Stimulated activated CD8-positive, alpha-beta memory T cell treated with anti-CD3 and anti-CD28 coated beads, Interleukin-2, amount 100 ng/mL, for 1 hour (primary cell): Measurements from ENCODE around the gene OR6B2.

Source experiments
- DNase-seq, 2 donors: peaks; one replicate each; pipeline ENCODE4 v3.0.0-alpha.2; 2020; ENCODE audit warnings: low read depth in 2 of 2

Gene OR6B2

DNA sequence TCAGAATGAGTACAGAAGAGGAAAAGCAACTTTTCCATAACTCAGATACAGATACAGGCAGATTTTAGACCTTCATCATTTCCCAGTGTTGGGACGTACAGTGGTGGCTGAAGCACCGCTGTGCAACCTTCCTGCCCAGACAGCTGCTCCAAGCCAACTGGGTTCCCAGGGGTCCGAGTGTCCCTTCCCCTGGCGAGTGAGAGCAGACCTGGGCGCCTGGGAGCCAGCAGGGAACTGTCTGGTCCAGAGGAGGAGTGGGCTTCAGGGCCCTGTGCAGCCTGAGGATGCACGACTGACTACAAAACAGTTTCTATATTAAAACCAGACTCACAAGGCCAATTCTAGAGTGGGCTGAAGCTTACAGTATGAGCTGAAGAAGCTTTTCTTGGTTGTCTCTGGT, 11.1 kb upstream of the OR6B2 start:
- DNase-seq, result no peak

DNA sequence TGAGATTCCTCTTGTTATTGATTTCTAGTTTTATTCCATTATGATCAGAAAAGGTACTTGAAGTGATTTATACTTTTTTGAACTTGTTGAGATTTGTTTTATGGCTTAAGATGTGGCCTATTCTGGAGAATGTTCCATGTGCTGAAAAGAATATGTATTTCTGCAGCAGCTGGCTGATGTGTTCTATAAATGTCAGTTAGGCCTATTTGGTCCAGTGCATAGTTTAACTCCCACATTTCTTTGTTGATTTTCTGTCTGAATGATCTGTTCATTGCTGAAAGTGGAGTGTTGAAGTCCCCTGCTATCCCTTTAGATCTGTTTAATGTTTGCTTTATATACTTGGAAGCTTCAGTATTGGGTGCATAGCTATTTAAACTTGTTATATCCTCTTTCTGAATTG, 7.1 kb upstream of the OR6B2 start:
- DNase-seq, result no peak

DNA sequence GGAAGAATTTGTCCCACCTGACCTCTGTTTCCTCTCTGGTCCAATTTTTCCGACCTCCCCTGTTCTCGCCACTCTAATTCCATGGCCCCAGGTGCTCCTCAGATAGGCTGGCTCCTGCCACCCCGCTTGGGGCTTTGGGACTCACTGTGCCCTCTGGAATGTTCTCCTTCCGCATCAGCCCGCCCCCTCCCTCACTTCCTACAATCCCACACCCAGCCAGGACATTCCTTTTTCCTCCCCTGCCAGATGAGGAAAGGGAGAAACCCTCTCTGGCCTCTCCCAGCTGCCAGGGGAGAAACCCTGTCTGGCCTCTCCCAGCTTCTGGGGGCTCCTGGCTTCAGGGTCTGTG, 3.1 kb upstream of the OR6B2 start:
- no peak for DNase-seq

DNA sequence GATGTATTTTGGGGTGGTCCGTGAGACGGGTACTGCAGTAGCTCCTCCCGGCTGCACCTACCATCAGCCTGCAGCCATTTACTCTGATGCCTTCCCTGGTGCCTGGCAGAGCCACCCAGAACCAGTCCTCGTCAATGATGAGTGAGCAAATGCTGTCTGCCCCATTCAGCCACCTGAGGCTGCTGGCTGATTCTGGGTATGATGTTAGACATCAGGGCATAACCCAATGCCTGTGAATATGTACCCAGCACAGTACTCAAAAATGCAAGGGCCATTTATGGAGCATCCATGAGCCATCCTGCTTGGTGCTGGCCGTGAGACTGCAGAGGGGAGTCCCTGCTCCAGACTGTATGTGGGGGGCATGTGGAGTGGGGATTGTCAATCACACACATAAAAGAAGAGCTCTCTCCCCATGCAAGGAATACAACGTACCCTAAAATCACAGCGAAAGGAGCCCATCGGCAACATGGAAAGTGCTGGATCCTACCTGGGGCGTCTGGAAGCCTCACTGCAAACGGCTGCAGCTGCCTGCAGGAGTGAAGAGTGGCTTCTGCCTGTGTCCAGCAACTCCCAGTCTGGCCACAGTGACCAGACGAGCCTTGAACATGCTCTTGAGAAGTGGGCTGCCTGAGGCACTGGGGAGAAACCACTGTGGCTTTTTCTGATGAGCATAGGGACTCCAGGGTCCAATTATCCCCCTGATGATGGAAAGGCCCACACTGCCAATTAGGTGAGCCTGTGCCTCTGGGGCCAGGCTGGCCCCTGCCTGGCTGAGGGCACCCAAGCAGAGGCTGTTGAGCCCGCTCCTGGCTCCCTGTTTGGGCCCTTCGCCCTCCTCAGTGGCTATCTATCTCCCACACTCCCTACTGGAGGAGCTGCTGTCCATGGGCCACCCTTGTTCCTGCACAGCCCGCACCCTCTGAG, 2.4 kb upstream of the OR6B2 start:
- DNase-seq, result no peak

DNA sequence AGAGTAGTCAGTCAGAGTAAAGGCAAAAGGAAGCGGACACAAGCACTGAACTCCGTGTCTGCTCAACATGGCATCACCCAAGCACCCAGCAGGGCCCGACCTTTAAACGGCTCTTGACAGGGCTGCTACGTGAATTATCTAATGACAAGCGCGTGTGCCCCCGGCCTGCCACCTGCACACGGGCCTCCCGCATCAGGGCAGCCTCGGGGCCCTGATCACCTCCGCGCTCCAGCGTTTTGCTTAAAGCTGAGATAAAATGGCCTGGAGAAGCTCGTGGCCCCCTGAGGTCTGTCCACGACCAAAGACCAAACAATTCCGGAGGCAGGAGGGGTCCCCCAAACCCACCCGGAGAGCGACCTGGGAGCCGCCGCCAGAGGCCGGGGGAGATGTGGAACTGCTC, 5.5 kb downstream of the OR6B2 start:
- peak in 1 of 2 donors; percentile 4 for DNase-seq

DNA sequence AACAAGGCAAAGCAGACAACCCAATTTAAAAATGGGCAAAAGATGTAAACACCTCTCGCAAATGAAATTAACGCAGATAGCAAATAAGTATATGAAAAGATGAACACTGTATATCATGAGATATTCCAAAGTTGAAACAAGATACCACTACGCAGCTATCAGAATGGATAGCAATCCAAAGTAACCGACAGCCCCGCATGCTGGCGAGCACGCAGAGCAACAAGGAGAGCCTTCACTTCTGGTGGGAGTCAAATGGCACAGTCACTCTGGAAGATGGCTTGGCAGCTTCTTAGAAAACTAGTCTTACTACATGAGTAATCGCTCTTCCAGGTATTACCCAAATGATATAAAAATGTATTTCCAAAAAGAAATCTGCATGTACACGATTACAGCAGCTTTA, 6.4 kb downstream of the OR6B2 start:
- DNase-seq, result no peak

DNA sequence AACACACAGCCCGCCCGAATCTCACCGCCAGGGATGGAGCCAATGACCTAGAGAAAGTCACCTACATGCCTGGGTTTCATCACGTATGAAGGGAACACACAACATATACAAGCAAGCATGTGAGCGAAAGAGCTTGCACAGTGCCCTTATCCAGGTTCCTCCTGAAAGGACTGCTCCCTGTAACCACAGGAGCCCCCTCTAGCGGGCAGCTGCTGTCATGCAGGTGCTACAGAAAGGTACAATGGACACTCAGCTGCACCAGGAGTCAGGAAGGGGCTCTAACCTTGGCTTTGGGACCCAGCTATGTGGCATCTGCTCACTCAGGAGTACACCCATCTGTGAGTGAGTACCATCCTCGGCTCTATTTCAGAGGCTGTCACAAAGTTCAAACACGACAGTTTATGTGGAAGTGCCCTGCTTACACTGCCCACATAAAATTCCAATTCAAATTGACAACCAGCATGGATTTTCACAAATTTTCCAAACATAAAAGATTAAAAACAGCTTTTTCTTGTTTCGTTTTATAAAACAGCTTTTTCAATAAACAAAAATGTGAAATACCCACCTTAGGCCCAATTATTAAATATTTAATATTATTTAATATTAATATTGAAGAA, 8.6 kb downstream of the OR6B2 start:
- DNase-seq, result peak; percentile 20 to 27

DNA sequence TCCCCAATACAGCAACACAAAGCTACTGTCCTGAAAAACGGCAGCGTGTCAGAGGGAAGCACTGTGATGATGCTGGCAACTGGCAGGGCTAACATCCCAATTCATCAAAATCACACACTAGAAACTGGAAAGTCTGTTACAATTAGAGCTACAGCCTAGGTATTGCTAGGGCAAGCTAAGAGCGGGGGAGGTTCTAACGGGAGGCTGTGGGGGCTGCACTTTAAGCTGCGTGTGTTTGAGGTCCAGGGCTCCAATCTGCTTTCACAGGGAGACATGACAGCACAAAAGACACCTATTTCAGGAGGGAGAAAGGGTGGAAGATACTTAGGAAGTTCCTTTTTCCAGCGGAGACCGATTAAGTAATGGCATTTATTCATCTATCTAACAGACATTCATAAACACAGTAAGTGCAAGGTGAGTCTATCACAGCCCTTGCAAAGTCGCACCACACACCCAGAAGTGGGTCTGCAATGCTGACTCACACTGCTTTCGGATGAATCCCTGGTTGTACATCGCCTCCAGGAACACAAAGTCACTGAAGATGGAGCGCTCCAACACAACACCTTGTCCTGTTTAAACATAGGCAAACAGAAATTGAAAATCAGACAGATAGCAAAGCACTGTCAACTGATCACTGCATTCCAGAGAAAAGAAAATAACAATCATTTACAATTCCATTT, 12.0 kb downstream of the OR6B2 start:
- DNase-seq, result no peak

DNA sequence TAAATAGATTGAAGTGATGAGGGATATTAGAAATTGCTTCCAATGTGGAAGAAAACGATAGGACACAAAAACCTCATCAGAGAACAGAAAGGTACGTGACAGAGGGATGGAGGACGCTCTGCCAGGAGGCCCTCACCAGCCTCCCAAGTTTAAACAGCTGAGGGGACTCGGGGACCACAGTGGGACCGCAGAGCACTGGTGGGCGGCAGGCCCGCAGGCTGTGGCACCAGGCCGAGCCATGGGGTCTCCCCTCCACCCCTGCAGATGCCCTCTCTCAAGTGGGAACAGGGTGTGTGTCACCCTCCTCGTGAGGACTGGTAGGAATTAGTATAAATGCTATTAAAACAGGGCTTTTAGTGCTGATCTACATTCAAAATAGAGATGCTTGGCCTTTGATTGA, 15.9 kb downstream of the OR6B2 start:
- no peak for DNase-seq

DNA sequence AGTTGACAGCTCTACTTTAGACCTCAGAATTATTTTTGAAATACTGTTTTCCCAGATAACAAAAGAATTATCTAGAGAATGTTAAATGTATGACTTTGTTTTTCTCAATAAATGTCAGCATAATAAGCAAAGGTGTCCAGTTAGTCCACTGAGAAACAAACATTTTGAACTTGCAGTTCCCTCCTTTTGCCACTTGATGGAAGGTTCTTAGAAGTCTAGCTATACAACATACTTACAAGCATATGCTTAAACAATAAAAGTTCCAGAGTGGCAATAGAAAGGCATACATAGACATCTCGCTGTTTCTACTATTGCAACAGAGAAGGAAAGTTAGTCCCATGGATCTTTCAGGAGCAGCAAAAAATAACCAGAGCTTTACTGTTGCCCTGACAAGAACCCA, 16.9 kb downstream of the OR6B2 start:
- no peak for DNase-seq

DNA sequence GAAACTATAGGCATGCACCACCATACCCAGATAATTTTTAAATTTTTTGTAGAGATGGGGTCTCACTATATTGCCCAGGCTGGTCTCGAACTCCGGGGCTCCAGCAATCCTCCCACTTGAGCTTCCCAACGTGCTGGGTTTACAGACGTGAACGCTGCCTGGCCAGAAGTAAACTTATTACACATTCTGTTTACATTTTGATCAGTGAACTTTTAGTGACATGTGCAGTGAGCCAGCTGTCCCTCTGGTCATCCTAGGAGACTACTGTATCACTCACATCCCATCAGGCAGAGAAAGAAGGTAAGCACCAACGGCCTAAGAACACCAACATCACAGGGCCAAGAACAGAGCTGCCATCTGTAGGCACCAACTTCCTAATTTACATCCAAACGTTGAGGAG, 27.2 kb downstream of the OR6B2 start:
- no peak for DNase-seq

DNA sequence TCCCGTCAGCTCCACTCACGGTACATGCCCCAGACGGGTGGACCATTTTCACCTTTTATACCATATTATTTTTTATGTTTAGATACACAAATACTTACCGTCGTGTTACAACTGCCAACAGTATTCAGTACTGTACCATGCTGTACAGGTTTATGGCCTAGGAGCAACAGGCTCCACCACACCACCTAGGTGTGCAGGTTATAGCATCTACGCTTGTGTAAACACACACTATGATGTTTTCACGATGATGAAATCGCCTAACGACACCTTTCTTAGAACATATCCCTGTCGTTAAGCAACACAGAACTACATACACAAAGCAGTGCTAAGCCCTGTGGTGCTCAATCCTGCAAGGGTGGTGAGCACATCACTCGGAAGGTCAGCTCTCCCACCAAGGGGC, 29.6 kb downstream of the OR6B2 start:
- DNase-seq, result no peak

DNA sequence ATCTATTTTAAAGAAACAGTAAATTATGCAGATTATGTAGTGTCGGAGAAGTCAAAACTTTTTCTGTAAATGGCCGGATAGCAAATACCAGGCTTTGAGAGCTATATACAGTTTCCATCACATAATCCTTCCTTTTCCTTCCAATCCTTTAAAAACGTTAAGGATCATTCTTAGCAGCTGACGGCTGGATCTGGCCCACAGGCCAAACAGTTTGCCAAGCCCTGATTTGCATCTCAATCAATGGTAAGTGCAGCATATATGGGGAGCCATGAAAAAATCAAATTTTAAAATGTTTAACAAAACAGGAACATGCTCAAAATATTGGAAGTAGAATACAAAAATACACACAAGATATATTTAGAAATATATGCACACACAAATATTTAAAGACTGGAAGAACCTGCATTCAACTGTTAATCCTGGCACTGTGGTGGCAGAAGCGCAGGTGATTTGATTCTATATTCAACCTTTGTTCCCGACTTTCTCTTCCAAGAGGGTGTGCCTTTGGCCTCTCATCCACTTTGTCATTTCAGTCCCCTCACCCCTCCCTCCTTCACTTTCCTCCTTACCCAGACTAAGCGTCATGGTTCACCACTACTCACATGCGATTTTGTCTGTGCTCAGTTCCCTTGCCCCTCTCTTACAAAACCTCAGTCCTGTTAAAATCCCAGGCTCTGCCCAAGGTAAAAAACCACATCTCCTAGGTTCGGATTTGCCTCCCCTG, 32.4 kb downstream of the OR6B2 start:
- no peak for DNase-seq

DNA sequence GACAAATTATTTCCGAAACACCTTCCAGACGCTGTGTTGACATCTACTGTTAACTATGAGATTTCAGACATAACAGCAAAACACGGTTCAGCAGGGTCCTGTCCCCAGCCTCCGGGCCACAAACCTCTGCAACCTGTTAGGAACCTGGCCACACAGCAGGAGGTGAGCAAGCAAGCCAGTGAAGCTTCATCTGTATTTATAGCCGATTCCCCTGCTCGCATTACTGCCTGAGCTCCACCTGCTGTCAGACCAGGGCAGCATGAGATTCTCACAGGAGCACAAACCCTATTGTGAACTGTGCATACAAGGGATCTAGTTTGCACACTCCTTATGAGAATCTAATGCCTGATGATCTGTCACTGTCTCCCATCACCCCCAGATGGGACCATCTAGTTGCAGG, 36.1 kb downstream of the OR6B2 start:
- DNase-seq, result no peak

DNA sequence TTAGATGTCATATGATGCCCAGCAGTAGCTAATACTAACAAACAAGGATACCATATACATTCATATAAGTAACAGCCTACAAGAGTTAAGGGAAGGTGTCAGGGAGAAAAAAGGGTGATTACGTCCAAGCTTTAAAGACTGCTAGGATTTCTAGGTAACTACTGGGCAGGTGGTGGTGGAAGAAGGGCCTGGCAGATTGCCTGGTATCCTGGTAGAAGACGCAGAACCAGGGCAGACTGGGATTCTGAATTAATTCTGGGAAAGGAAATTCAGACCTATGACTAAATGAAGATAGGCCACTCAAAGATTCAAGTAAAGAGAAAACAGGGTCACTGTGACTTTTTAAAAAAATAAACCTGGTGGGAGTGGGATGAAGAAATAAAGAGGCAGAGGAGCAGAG, 36.9 kb downstream of the OR6B2 start:
- no peak for DNase-seq

DNA sequence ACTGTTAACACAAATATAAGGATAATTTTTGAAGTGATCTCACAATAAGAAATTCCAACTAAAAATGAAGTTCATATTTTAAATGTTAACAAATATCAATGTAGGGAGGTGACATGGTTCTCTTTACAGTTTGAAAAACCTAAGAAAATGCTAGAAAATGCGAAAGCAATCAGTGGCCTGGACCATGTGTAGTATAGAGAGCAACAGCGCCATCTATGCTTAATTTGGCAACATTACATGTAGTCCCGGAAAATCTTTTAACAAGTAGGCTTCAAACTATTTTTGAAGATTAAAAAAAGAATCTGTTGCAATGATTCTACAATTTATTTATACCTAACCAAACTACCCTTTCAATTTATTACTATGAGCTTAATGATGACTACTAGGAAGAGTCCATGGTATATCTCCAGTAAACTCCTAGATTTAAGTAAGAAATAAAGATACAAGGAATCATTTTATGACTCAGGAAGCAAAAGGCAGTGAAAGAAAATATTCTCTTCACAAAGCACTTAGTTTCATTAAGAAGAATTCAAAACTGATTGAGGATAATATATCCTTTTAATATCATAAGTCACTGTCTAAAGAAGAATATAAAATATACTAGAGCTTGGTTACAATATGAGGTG, 38.4 kb downstream of the OR6B2 start:
- DNase-seq, result no peak

DNA sequence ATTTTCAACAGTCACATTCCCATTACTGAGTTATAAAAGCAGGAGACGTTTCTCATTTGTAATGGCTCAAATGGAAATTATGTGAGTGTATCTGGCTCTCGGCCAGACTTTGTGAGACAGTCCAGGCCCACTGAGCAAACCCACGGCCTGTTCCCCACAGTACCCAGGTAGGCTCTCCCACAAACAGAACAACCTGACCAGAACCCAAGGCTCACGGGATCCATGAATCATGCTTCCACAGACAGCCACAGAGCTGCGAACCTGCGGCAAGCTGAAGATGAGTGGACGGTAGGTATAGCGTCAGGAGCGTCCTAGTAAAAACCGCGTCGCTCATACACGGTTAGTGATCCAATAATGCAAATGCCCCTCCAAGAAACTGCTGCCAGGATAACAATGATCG, 39.3 kb downstream of the OR6B2 start:
- no peak for DNase-seq

DNA sequence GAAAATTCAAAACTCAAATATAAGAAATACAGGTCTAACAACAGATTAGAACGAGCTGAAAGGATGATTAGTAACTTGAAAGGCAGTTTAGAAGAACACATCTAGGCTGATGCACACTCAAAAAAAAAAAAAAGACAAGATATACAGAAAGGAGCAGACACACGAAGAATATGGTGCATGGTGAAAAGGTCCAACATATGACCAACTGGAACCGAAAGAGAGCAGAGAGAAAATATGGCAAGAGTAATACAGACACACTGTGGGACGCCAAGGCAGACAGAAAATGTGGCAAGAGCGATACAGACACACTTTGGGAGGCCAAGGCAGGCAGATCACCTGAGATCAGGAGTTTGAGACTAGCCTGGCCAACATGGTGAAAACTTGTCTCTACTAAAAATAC, 44.9 kb downstream of the OR6B2 start:
- DNase-seq, result no peak

DNA sequence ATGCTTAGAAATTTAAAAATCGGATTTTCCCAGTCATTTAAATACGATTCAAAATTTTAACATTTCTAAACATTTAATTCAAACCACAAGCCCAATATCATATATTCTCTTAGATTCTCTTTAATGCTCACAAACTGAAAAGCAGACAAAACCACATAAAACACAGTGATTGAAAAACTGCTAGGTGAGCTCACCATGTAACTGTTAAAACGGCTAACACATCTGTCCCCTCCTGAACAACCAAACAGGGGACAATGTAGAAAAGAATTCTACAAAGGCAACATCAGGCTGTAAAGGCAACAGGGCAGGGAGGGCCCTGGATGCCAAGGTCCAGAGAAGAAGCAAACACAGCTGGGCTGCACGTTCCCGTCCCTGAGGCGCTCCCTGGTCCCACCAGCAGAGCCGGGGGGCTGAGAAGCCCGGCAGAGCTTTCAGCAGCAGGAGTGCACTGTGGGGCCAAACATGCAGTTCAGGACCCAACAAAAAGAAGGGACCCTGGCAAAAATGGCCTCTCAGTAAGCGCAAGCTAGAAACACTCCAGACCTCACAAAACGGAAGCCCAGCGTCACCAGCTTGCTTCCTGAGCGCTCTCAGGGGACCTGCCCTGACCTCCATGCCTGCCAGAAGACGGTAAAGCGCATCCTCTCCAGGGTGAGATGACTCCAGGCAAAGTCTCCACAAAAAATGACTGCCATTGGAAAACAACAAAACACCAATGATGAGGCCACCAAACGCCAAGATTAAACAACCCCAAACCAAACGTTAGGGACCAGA, 45.6 kb downstream of the OR6B2 start:
- DNase-seq, result no peak

DNA sequence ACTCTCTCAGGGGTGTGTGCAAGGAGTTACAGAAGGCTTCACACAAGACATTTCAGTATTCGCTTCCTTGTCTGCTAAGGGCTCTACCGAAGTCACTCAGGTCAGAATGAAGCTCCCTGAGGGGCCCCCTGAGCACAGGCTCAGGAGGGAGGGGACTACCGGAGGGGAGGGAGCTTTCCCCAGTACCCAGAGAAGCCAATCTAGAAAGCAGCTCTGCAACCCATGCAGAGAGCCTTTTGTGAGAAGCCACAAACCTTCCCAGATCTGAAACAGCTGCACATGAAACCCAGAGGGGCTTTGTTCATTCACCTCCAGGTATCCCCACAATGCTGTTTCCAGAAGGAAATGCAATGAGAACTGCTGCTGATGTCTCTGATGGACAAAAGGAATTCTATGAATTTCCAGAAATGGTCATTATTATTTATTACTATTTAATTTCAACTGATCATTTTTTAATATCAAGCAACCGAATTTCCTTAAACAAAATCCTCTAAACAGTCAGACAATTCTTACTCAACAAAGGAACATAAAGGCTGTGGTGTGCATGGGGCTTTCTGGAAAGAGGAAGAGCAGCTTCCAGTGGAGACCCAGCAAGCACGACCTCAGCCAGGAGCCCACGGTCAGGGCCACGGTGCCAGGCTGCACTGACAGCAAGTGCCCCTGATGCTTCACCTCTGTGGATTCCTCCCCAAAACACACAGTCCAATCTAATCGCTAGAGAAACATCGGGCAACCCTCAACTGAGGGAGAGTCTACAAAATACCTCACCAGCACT, 47.0 kb downstream of the OR6B2 start:
- DNase-seq, result no peak
